Cortex of kidney (tissue), 1 donor: ENCODE data around the gene ITM2C.

Source experiments
- DNase-seq: peaks from one replicate; lab custom pipeline; 2025; lab: John Stamatoyannopoulos, UW

ITM2C gene

DNA sequence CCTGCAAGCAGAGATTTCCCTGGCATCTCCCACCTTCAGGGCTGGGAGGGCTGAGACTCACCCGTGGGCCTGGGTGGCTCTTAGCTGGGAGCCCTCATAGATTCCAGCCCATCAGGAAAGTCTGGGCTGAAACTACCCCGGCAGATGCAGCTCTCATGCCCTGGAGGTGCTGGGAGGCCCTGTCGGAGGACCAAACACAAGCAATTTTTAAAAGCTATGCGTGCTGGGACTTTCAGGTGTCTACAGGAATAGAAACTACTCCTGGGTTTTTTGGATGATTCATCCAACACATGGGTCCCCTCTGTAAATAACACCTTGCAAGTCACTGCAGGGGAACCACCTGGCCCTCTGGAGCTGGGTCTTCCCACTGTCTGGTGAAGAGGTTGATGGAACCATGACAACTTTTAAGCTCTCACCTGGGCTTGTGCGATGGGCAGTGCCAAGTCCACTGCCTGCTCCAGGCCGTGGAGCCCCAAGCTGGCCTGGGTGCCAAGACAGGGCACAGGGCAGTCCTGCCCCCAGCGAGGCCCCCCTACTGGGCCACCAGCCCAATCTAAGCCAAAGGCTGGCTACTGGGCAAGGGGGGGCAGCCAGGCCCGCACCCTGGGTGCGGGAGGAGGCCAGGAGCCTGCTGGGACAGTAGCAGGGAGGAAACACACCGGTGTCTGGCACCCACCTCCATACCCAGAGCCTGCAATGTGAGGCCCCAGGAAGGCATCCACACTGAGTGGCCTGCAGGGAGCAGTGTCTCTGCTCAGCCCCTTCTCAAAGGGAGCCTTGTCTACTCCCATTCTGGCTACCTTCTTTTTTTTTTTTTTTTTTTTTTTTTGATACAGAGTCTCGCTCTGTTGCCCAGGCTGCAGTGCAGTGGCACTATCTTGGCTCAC, 61.4 kb downstream of the ITM2C start:
- no peak for DNase-seq

DNA sequence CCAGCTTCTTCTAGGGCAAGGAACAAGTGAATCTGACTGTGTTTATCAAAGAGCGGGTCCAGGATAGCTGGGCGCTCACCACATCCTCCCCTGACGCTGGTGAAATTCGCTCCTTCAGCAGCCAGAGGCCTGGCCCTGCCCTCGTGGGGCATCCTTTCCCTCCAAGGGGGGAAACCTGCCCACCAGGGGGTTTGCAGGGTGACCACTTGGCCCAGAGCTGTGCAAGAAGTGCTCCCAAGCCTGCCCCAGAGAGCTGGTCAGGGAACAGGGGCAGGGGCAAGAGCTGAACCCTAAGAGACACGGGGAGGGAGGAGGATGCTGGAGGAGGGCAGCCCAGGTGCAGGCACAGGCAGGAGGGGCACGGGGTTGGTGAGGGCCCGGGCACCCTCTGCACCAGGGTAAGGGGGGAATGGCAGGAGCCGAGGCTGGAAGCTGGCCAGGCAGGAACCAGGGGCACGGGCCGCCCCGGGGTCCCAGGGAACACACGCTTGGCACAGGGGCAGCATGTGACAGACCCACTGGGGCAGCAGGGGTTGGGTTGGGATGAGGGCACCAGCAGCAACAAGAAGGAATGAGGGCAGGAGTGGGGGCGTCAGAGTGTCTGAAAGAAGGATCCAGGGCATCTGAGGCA, 63.1 kb downstream of the ITM2C start:
- no peak for DNase-seq
